ENCODE data around the gene HTR7.

- no peak for TF ChIP-seq EZH2phosphoT487 (IDR thresholded peaks at IDR 0.05; ENCODE audit: borderline replicate concordance, low read length)
- TF ChIP-seq, protein P1, sequence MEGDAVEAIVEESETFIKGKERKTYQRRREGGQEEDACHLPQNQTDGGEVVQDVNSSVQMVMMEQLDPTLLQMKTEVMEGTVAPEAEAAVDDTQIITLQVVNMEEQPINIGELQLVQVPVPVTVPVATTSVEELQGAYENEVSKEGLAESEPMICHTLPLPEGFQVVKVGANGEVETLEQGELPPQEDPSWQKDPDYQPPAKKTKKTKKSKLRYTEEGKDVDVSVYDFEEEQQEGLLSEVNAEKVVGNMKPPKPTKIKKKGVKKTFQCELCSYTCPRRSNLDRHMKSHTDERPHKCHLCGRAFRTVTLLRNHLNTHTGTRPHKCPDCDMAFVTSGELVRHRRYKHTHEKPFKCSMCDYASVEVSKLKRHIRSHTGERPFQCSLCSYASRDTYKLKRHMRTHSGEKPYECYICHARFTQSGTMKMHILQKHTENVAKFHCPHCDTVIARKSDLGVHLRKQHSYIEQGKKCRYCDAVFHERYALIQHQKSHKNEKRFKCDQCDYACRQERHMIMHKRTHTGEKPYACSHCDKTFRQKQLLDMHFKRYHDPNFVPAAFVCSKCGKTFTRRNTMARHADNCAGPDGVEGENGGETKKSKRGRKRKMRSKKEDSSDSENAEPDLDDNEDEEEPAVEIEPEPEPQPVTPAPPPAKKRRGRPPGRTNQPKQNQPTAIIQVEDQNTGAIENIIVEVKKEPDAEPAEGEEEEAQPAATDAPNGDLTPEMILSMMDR (conservative IDR thresholded peaks at IDR 0.05; ENCODE audit: low read depth, low read length): no peak
- TF ChIP-seq EZH2 (IDR thresholded peaks at IDR 0.05; ENCODE audit: low read length, unreplicated experiment): no peak
These were observed 53.5 kb downstream of the HTR7 start for GRCh38 chr10:90804354-90804753.

Measured in PC-3 (cell line).